Stimulated activated CD4-positive, alpha-beta T cell treated with anti-CD3 and anti-CD28 coated beads, Interleukin-12 subunit alpha, Interleukin-12 subunit beta, amount 100 ng/mL, for 48 hours (primary cell): ENCODE measurements around the gene PBX1.

ENCODE experiments used
- DNase-seq, 3 donors: peaks; one replicate each; pipeline ENCODE4 v3.0.0-alpha.2; 2020; ENCODE audit warnings: low read depth in 2 of 3, low spot score in 1 of 3

Gene PBX1

GRCh38 chr1:164748253-164748899, 189.4 kb downstream of the PBX1 start:
- DNase-seq: no peak

- DNase-seq: no peak
Observed at GRCh38 chr1:164753521-164754077, 194.6 kb downstream of the PBX1 start.

- DNase-seq: no peak
Observed at GRCh38 chr1:164754088-164754600, 195.2 kb downstream of the PBX1 start.

GRCh38 chr1:164755690-164756089, 196.7 kb downstream of the PBX1 start:
- DNase-seq: no peak

GRCh38 chr1:164756741-164757140, 197.8 kb downstream of the PBX1 start:
- no peak for DNase-seq

- no peak for DNase-seq
Observed at GRCh38 chr1:164757625-164758024, 198.6 kb downstream of the PBX1 start.

GRCh38 chr1:164759144-164759920, 200.3 kb downstream of the PBX1 start:
- DNase-seq: no peak

- DNase-seq: no peak
Observed at GRCh38 chr1:164759979-164760469, 201.0 kb downstream of the PBX1 start.

- no peak for DNase-seq
Observed at GRCh38 chr1:164760569-164760968, 201.6 kb downstream of the PBX1 start.

- DNase-seq: no peak
Observed at GRCh38 chr1:164761009-164761408, 202.0 kb downstream of the PBX1 start.

GRCh38 chr1:164763098-164763497, 204.1 kb downstream of the PBX1 start:
- DNase-seq: no peak

GRCh38 chr1:164764333-164764732, 205.3 kb downstream of the PBX1 start:
- DNase-seq: no peak

- DNase-seq: no peak
Observed at GRCh38 chr1:164765557-164765956, 206.6 kb downstream of the PBX1 start.

- no peak for DNase-seq
Observed at GRCh38 chr1:164765992-164766720, 207.2 kb downstream of the PBX1 start.

GRCh38 chr1:164767752-164768402, 208.9 kb downstream of the PBX1 start:
- DNase-seq: no peak

- no peak for DNase-seq
Observed at GRCh38 chr1:164768619-164769018, 209.6 kb downstream of the PBX1 start.

- DNase-seq: no peak
Observed at GRCh38 chr1:164769486-164770130, 210.6 kb downstream of the PBX1 start.

- no peak for DNase-seq
Observed at GRCh38 chr1:164770131-164770529, 211.1 kb downstream of the PBX1 start.

GRCh38 chr1:164771041-164771618, 212.1 kb downstream of the PBX1 start:
- DNase-seq: no peak
